Astrocyte of the hippocampus (primary cell): ENCODE data around the gene LRRC4.

Source experiments
- DNase-seq: peaks from one replicate; pipeline ENCODE4 v3.0.0; 2011; ENCODE audit warnings: low read depth, low spot score

LRRC4 gene

GRCh38 chr7:128059143-128059988 lies 28.1 kb upstream of the LRRC4 start:
- DNase-seq = peak; percentile 80

- no peak for DNase-seq
Measured at GRCh38 chr7:128057909-128058308, 26.7 kb upstream of the LRRC4 start.

- DNase-seq = peak; percentile 83
Measured at GRCh38 chr7:128056901-128057300, 25.7 kb upstream of the LRRC4 start.

- no peak for DNase-seq
Measured at GRCh38 chr7:128055637-128056036, 24.4 kb upstream of the LRRC4 start.

GRCh38 chr7:128054511-128054910 lies 23.3 kb upstream of the LRRC4 start:
- no peak for DNase-seq

- no peak for DNase-seq
Measured at GRCh38 chr7:128053991-128054390, 22.8 kb upstream of the LRRC4 start.

GRCh38 chr7:128053023-128053422 lies 21.8 kb upstream of the LRRC4 start:
- peak; percentile 26 for DNase-seq

- no peak for DNase-seq
Measured at GRCh38 chr7:128052404-128052803, 21.2 kb upstream of the LRRC4 start.

GRCh38 chr7:128045766-128046165 lies 14.5 kb upstream of the LRRC4 start:
- DNase-seq = peak; percentile 31

- no peak for DNase-seq
Measured at GRCh38 chr7:128045158-128045557, 13.9 kb upstream of the LRRC4 start.

- DNase-seq = no peak
Measured at GRCh38 chr7:128044064-128044463, 12.8 kb upstream of the LRRC4 start.

- DNase-seq = peak; percentile 43
Measured at GRCh38 chr7:128042012-128042411, 10.8 kb upstream of the LRRC4 start.

GRCh38 chr7:128041203-128041602 lies 10.0 kb upstream of the LRRC4 start:
- DNase-seq = peak; percentile 84

GRCh38 chr7:128040205-128040604 lies 9.0 kb upstream of the LRRC4 start:
- no peak for DNase-seq

- DNase-seq = no peak
Measured at GRCh38 chr7:128039544-128039953, 8.3 kb upstream of the LRRC4 start.

GRCh38 chr7:128037880-128038619 lies 6.8 kb upstream of the LRRC4 start:
- no peak for DNase-seq

GRCh38 chr7:128037081-128037480 lies 5.8 kb upstream of the LRRC4 start:
- DNase-seq = no peak

- DNase-seq = no peak
Measured at GRCh38 chr7:128036226-128036940, 5.1 kb upstream of the LRRC4 start.

GRCh38 chr7:128035712-128036111 lies 4.5 kb upstream of the LRRC4 start:
- DNase-seq = peak; percentile 58

GRCh38 chr7:128034825-128035224 lies 3.6 kb upstream of the LRRC4 start:
- no peak for DNase-seq

GRCh38 chr7:128033246-128033645 lies 2.0 kb upstream of the LRRC4 start:
- DNase-seq = no peak

GRCh38 chr7:128032605-128033235 lies 1.5 kb upstream of the LRRC4 start:
- peak; percentile 50 for DNase-seq
